Pancreas (tissue), 10 donors: Measurements from ENCODE around the gene CLEC2L. TPM values are rescaled to one million over a fixed set of nuclear protein-coding genes. Genes with fewer than 3 reads are reported as not detected.

Source experiments
- ATAC-seq, 4 donors: fragments of 200-7000 bp; cut with Tn5 transposase; one replicate each; pipeline versions ENCODE4 v1.8.0 to v1.9.1; 2020; ENCODE audit warnings: mild to moderate bottlenecking in 4 of 4, moderate library complexity in 4 of 4
- DNase-seq, 6 donors: peaks; one replicate each; pipeline ENCODE4 v3.0.0-alpha.2; 2020
- FAIRE-seq: peaks from 2 replicates; lab custom pipeline; 2012; peaks lifted over from hg19 to GRCh38; lab: Jason Lieb, UNC
- H3K27ac ChIP-seq, 4 donors: fragments of 200-600 bp; sonication (generic); 1 replicate in 3 of 4; 2 replicates in 1 of 4; pipeline versions ENCODE4 v1.5.0 to v1.8.0; 2020
- H3K27me3 ChIP-seq, 4 donors: fragments of 200-600 bp; one replicate each; pipeline ENCODE4 v1.8.0; 2021
- H3K36me3 ChIP-seq, 3 donors: fragments of 200-600 bp; sonication (generic) in 1 of 3; one replicate each; pipeline versions ENCODE4 v1.5.0 to v1.8.0; 2020 to 2021
- H3K4me1 ChIP-seq, 3 donors: fragments of 200-600 bp; one replicate each; pipeline ENCODE4 v1.8.0; 2021
- H3K4me3 ChIP-seq, 4 donors: fragments of 200-600 bp; sonication (generic) in 2 of 4; one replicate each; pipeline versions ENCODE4 v1.5.0 to v1.8.0; 2020 to 2021
- H3K9me3 ChIP-seq, 4 donors: fragments of 200-600 bp; one replicate each; pipeline ENCODE4 v1.8.0; 2021
- CTCF ChIP-seq, 4 donors: fragments of 200-600 bp; sonication (generic) in 3 of 4; IDR thresholded peaks; one replicate each; pipeline versions ENCODE4 v1.5.0 to v1.8.0; 2021; ENCODE audit warnings: antibody characterized with exemption in 4 of 4
- WGBS, 2 donors: extraction: QIAGEN DNeasy Blood & Tissue Kit; methylation state at CpG; one replicate each; pipeline ENCODE4 v1.1.7; 2013; 5-methylcytosine and 5-hydroxymethylcytosine counted together
- intact Hi-C, 3 donors: fragments of 100-400 bp; cut with DNase I; formaldehyde crosslinking; loops; one replicate each; pipeline versions ENCODE4 v1.11.1 to v1.14.2; 2022
- polyA plus RNA-seq, 2 donors: library from polyadenylated mRNA; stranded (reverse); fragments of 200-250 nt; gene quantifications; one replicate each; pipeline ENCODE4 v1.2.3, GENCODE V29; 2013
- total RNA-seq, 6 donors: library from RNA; stranded (reverse); fragmentation: NEBNext Ultra II Directional in 4 of 6; extraction: Animal tissue kit (Norgen Biotek cat#: 25700) in 4 of 6; gene quantifications; one replicate each; pipeline versions ENCODE4 v1.2.1 to v1.2.4, GENCODE V29; 2021 to 2023
- donor health status: healthy with polysubstance abuse.
- donor health status: DM: no; HTN: no; CAD: no; lungs with moderate emphysema.
- donor health status: DM: no; HTN: no; CAD: no.
- donor health status: control.
- donor health status: control.
- donor health status: Bipolar disorder and iron deficiency.
- donor health status: DM: yes; HTN: yes; CAD: no.
- donor health status: DM: no; HTN: no; CAD: no.
- donor health status: DM: no; HTN: no; CAD: no.
- donor health status: DM: yes; HTN: yes; CAD: no.

The CLEC2L gene
- total and polyA plus RNA-seq, 8 donors = not detected

- no peak overlapping the region for H3K27ac ChIP-seq
- 53 to 55% methylated on average over 5 of the region's 5 CpGs for WGBS, 2 donors
- H3K9me3 ChIP-seq = no peaks in the 10 kb centered on the region
- H3K4me1 ChIP-seq = no peaks in the 10 kb centered on the region
- FAIRE-seq = no peak
- H3K27me3 ChIP-seq = no peaks in the 10 kb centered on the region
- no peaks in the 10 kb centered on the region for H3K36me3 ChIP-seq
- no peak for ATAC-seq
- no peak overlapping the region for H3K4me3 ChIP-seq
- intact Hi-C loops = no loop called here
- DNase-seq = no peak
- no peak for TF ChIP-seq CTCF (IDR thresholded peaks at IDR 0.05)
These were observed 12.2 kb upstream of the CLEC2L start for GRCh38 chr7:139511315-139511714.

- Histone ChIP-seq H3K27ac (no peak overlapping the region), H3K4me1 (no peaks in the 10 kb centered on the region), H3K4me3 (no peak overlapping the region), H3K27me3 (no peaks in the 10 kb centered on the region), H3K36me3 (no peaks in the 10 kb centered on the region), H3K9me3 (no peaks in the 10 kb centered on the region)
- TF ChIP-seq CTCF (IDR thresholded peaks at IDR 0.05) = no peak
- FAIRE-seq (no peak), ATAC-seq (no peak), DNase-seq (no peak)
- 80 to 85% methylated on average over 8 of the region's 8 CpGs for WGBS, 2 donors
- intact Hi-C loops = no loop called here
These were observed 8.2 kb upstream of the CLEC2L start for GRCh38 chr7:139515266-139515665.

- intact Hi-C loops = no loop called here
- ATAC-seq (no peak), FAIRE-seq (no peak), DNase-seq (no peak)
- Histone ChIP-seq H3K4me3 (no peak overlapping the region), H3K9me3 (no peaks in the 10 kb centered on the region), H3K36me3 (no peaks in the 10 kb centered on the region), H3K27ac (no peak overlapping the region), H3K27me3 (peaks cover 0 to 5% (median 0%) of the 10 kb centered on the region in 4 donors), H3K4me1 (peaks cover 0 to 4% (median 0%) of the 10 kb centered on the region in 3 donors)
- no peak for TF ChIP-seq CTCF (IDR thresholded peaks at IDR 0.05)
- 90 to 100% methylated on average over 1 of the region's 1 CpG for WGBS, 2 donors
These were observed 2.0 kb upstream of the CLEC2L start for GRCh38 chr7:139521439-139521838.

GRCh38 chr7:139522830-139523198 is 671 bp upstream of the CLEC2L start:
- Histone ChIP-seq H3K27me3 (peaks cover 0 to 5% (median 0%) of the 10 kb centered on the region in 4 donors), H3K27ac (no peak overlapping the region), H3K9me3 (no peaks in the 10 kb centered on the region), H3K36me3 (no peaks in the 10 kb centered on the region), H3K4me3 (no peak overlapping the region), H3K4me1 (peaks cover 0 to 4% (median 0%) of the 10 kb centered on the region in 3 donors)
- peak in 1 of 4 donors; percentile 17 for ATAC-seq
- FAIRE-seq = no peak
- no peak for TF ChIP-seq CTCF (IDR thresholded peaks at IDR 0.05)
- no peak for DNase-seq
- 4 to 8% methylated on average over 11 of the region's 11 CpGs for WGBS, 2 donors
- intact Hi-C loops = no loop called here

GRCh38 chr7:139523968-139524815 is 707 bp downstream of the CLEC2L start:
- Histone ChIP-seq H3K4me1 (peaks cover 0 to 4% (median 0%) of the 10 kb centered on the region in 3 donors), H3K36me3 (no peaks in the 10 kb centered on the region), H3K9me3 (no peaks in the 10 kb centered on the region), H3K27me3 (peaks cover 0 to 5% (median 0%) of the 10 kb centered on the region in 4 donors), H3K4me3 (no peak overlapping the region), H3K27ac (no peak overlapping the region)
- WGBS, 2 donors = 25 to 34% methylated on average over 52 to 70 of the region's 70 CpGs
- intact Hi-C loops = no loop called here
- ATAC-seq = no peak
- no peak for TF ChIP-seq CTCF (IDR thresholded peaks at IDR 0.05)
- FAIRE-seq = no peak
- DNase-seq = no peak
